SK-N-SH treated with all-trans-retinoic acid at 6 μM for 48 hours (cell line): ENCODE data around the gene CFAP221.

ENCODE experiments used
- BACH2 ChIP-seq: fragments of 250-450 bp; sonication (Bioruptor Pico); IDR thresholded peaks from 2 replicates; pipeline ENCODE4 v1.9.0; 2021; ENCODE audit warnings: mild to moderate bottlenecking, borderline replicate concordance
- CREB5 ChIP-seq: fragments of 250-450 bp; sonication (Bioruptor Pico); IDR thresholded peaks from 2 replicates; pipeline ENCODE4 v1.5.1; 2020; ENCODE audit warnings: low read depth, mild to moderate bottlenecking, moderate library complexity
- CSRNP3 ChIP-seq: fragments of 250-450 bp; sonication (Bioruptor Pico); IDR thresholded peaks from 2 replicates; pipeline ENCODE4 v1.5.1; 2021; ENCODE audit warnings: mild to moderate bottlenecking, moderate library complexity
- ISL1 ChIP-seq: fragments of 250-450 bp; sonication (Bioruptor Pico); IDR thresholded peaks from 2 replicates; pipeline ENCODE4 v2.1.2; 2022; ENCODE audit warnings: mild to moderate bottlenecking, moderate library complexity
- POU6F1 ChIP-seq: fragments of 250-450 bp; sonication (Bioruptor Pico); IDR thresholded peaks from 2 replicates; pipeline ENCODE4 v1.8.0; 2021; ENCODE audit warnings: low read depth, mild to moderate bottlenecking, moderate library complexity, borderline replicate concordance
- PPARA ChIP-seq: fragments of 250-450 bp; sonication (Bioruptor Pico); IDR thresholded peaks from 2 replicates; pipeline ENCODE4 v1.5.0; 2020; ENCODE audit warnings: mild to moderate bottlenecking, borderline replicate concordance
- RARB ChIP-seq: fragments of 250-450 bp; sonication (Bioruptor Pico); IDR thresholded peaks from 2 replicates; pipeline ENCODE4 v1.8.0; 2021; ENCODE audit warnings: mild to moderate bottlenecking, moderate library complexity
- TOX ChIP-seq: fragments of 250-450 bp; sonication (Bioruptor Pico); IDR thresholded peaks from 2 replicates; pipeline ENCODE4 v1.8.0; 2021; ENCODE audit warnings: mild to moderate bottlenecking, moderate library complexity, borderline replicate concordance
- ZFP3 ChIP-seq: fragments of 250-450 bp; sonication (Bioruptor Pico); IDR thresholded peaks from 2 replicates; pipeline ENCODE4 v1.5.0; 2020; ENCODE audit warnings: mild to moderate bottlenecking, moderate library complexity
- ZNF70 ChIP-seq: fragments of 450-650 bp; formaldehyde crosslinking; IDR thresholded peaks from 2 replicates; pipeline ENCODE4 v1.5.0; 2020; ENCODE audit warnings: mild to moderate bottlenecking, moderate library complexity

GRCh38 chr2:119694845-119695521 is 150.7 kb downstream of the CFAP221 start:
- TF ChIP-seq RARB: no peak
- TF ChIP-seq PPARA (CRISPR knock-in tag): no peak
- no peak for TF ChIP-seq POU6F1 (CRISPR knock-in tag)
- TF ChIP-seq TOX (CRISPR knock-in tag): no peak
- TF ChIP-seq CREB5 (CRISPR knock-in tag): no peak
- no peak for TF ChIP-seq ZFP3
- no peak for TF ChIP-seq CSRNP3 (CRISPR knock-in tag)
- TF ChIP-seq ZNF70 (CRISPR knock-in tag): no peak
- TF ChIP-seq BACH2: no peak
- no peak for TF ChIP-seq ISL1 (CRISPR knock-in tag)
